HEK293T (cell line): Measurements from ENCODE around the gene ACTR3.

Source experiments
- CTCF ChIA-PET: fragments of 350-600 bp; formaldehyde crosslinking; extraction: SDS; loops from one replicate; lab custom pipeline; 2021; ENCODE audit warnings: antibody characterized with exemption, inconsistent platforms; lab: Yijun Ruan, JAX
- POLR2A ChIA-PET: fragments of 350-600 bp; formaldehyde crosslinking; extraction: SDS; loops from one replicate; lab custom pipeline; 2020; ENCODE audit warnings: antibody characterized with exemption, inconsistent platforms; lab: Yijun Ruan, JAX
- DNase-seq: peaks from one replicate; pipeline ENCODE4 v3.0.0; 2012; ENCODE audit warnings: mixed read lengths; ENCODE audit errors: extremely low spot score
- ARNT ChIP-seq: fragments of 450-650 bp; IDR thresholded peaks from 2 replicates; pipeline ENCODE4 v1.6.1; 2017; ENCODE audit warnings: mild to moderate bottlenecking
- BHLHE40 ChIP-seq: fragments of 450-650 bp; IDR thresholded peaks from 2 replicates; pipeline ENCODE4 v1.6.1; 2016; ENCODE audit warnings: mild to moderate bottlenecking, moderate library complexity, borderline replicate concordance
- CTBP1 ChIP-seq: fragments of 450-650 bp; IDR thresholded peaks from 2 replicates; pipeline ENCODE4 v1.6.1; 2016; ENCODE audit warnings: borderline replicate concordance
- ELF4 ChIP-seq: fragments of 450-650 bp; IDR thresholded peaks from 2 replicates; pipeline ENCODE4 v1.6.1; 2017; ENCODE audit warnings: antibody characterized with exemption
- FOXA1 ChIP-seq: fragments of 450-650 bp; IDR thresholded peaks from 2 replicates; pipeline ENCODE4 v1.6.1; 2016; ENCODE audit warnings: mild to moderate bottlenecking
- FOXK2 ChIP-seq: fragments of 450-650 bp; IDR thresholded peaks from 2 replicates; pipeline ENCODE4 v1.6.1; 2016; ENCODE audit warnings: mild to moderate bottlenecking
- FOXM1 ChIP-seq: fragments of 450-650 bp; IDR thresholded peaks from 2 replicates; pipeline ENCODE4 v1.6.1; 2017; ENCODE audit warnings: mild to moderate bottlenecking, borderline replicate concordance
- HDGF ChIP-seq: fragments of 450-650 bp; IDR thresholded peaks from 2 replicates; pipeline ENCODE4 v1.6.1; 2017; ENCODE audit warnings: antibody characterized with exemption, borderline replicate concordance
- L3MBTL2 ChIP-seq: fragments of 450-650 bp; conservative IDR thresholded peaks from 2 replicates; pipeline ENCODE4 v1.6.1; 2016; ENCODE audit warnings: mild to moderate bottlenecking
- LEF1 ChIP-seq: fragments of 450-650 bp; IDR thresholded peaks from 2 replicates; pipeline ENCODE4 v1.6.1; 2017; ENCODE audit warnings: mild to moderate bottlenecking, borderline replicate concordance
- NFRKB ChIP-seq: fragments of 450-650 bp; IDR thresholded peaks from 2 replicates; pipeline ENCODE4 v1.6.1; 2016; ENCODE audit warnings: mild to moderate bottlenecking, moderate library complexity
- SP1 ChIP-seq: fragments of 450-650 bp; IDR thresholded peaks from 2 replicates; pipeline ENCODE4 v1.6.1; 2017
- SUZ12 ChIP-seq: fragments of 450-650 bp; IDR thresholded peaks from 2 replicates; pipeline ENCODE4 v1.6.1; 2016; ENCODE audit warnings: mild to moderate bottlenecking
- TARDBP ChIP-seq: fragments of 450-650 bp; IDR thresholded peaks from 2 replicates; pipeline ENCODE4 v1.6.1; 2016
- ZNF384 ChIP-seq: fragments of 450-650 bp; IDR thresholded peaks from 2 replicates; pipeline ENCODE4 v1.6.1; 2016
- TF ChIP-seq, protein P1 (sequence below): fragments of 450-650 bp; IDR thresholded peaks from 2 replicates; pipeline ENCODE4 v1.6.1; 2016

The ACTR3 gene

GRCh38 chr2:113906647-113907046 is 16.8 kb downstream of the ACTR3 start:
- POLR2A ChIA-PET, result no interaction called here

DNA sequence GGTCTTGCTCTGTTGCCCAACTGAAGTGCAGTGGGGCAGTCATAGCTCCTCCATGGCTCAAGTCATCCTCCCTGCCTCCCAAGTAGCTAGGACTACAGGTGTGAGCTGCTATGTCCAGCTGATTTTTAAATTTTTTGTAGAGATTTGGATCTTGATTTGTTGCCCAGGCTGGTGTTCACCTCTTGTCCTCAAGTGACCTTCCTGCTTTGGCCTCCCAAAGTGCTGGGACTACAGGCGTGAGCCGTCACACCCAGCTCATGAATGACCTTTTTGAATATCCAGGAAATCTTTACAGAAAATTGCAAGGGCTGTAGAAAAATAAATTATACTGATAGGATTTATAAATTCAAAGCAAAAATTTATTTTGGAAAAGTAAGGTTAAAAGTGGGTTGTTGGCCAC is 17.4 kb downstream of the ACTR3 start:
- ChIA-PET POLR2A (no interaction called here), CTCF (no interaction called here)
- no peak for DNase-seq
- TF ChIP-seq NFRKB (no peak), SP1 (no peak), TARDBP (no peak), L3MBTL2 (no peak), BHLHE40 (no peak), CTBP1 (no peak), ELF4 (no peak), LEF1 (no peak), ARNT (no peak), FOXA1 (no peak), FOXM1 (no peak), ZNF384 (no peak), SUZ12 (no peak), HDGF (no peak), FOXK2 (no peak)
- TF ChIP-seq, protein P1, sequence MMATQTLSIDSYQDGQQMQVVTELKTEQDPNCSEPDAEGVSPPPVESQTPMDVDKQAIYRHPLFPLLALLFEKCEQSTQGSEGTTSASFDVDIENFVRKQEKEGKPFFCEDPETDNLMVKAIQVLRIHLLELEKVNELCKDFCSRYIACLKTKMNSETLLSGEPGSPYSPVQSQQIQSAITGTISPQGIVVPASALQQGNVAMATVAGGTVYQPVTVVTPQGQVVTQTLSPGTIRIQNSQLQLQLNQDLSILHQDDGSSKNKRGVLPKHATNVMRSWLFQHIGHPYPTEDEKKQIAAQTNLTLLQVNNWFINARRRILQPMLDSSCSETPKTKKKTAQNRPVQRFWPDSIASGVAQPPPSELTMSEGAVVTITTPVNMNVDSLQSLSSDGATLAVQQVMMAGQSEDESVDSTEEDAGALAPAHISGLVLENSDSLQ, result no peak

More at GRCh38 chr2:113906647-113907046, 16.8 kb downstream of the ACTR3 start:
- CTCF ChIA-PET, result no interaction called here
- DNase-seq, result no peak
- no peak for TF ChIP-seq FOXK2
- no peak for TF ChIP-seq L3MBTL2
- TF ChIP-seq CTBP1, result no peak
- TF ChIP-seq HDGF, result no peak
- no peak for TF ChIP-seq ARNT
- no peak for TF ChIP-seq NFRKB
- no peak for TF ChIP-seq LEF1
- TF ChIP-seq FOXM1, result no peak
- TF ChIP-seq SP1, result no peak
- TF ChIP-seq, protein P1, result no peak
- no peak for TF ChIP-seq TARDBP
- TF ChIP-seq BHLHE40, result no peak
- no peak for TF ChIP-seq ZNF384
- TF ChIP-seq SUZ12, result no peak
- no peak for TF ChIP-seq ELF4
- TF ChIP-seq FOXA1, result no peak

DNA sequence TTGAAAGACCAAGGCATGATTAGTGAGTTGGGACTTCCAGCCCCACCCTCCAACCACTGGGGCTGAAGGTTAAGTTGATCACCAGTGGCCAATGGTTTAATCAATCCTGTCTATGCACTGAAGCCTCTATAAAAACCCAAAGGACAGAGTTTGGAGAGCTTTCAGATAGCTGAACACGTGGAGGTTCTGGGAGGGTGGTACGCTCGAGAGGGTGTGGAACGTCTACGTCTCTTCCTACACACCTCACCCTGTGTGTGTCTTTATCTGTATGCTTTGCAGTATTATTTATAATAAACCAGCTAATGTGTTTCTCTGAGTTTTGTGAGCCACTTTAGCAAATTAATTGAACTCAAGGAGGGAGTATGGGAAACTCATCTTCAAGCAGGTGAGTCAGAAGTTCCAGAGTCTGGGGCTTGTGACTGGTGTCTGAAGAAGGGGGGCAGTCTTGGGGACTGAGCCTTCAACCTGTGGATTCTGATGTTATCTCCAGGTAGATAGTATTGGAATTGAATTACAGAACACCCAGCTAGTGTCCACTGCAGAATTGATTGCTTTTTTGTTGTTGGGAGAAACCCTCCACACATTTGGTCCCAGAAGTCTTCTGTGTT is 20.3 kb downstream of the ACTR3 start:
- CTCF ChIA-PET, result interaction anchor here (1.0 kb wide), 1 partner anchor 13 kb away, joined by 5 read pairs; no protein-coding TSS in a partner anchor
- TF ChIP-seq TARDBP (no peak), SP1 (no peak), CTBP1 (no peak), ARNT (no peak)
- TF ChIP-seq, protein P1, result no peak
- POLR2A ChIA-PET, result interaction anchor here (1.1 kb wide), 1 partner anchor 15 kb away, joined by 4 read pairs; no protein-coding TSS in a partner anchor
- DNase-seq, result no peak

- TF ChIP-seq FOXA1, result no peak
- no peak for TF ChIP-seq NFRKB
- TF ChIP-seq FOXM1, result no peak
- TF ChIP-seq ELF4, result no peak
- TF ChIP-seq, protein P1, result no peak
- TF ChIP-seq TARDBP, result no peak
- no peak for TF ChIP-seq CTBP1
- TF ChIP-seq L3MBTL2, result no peak
- TF ChIP-seq HDGF, result no peak
- no peak for TF ChIP-seq LEF1
- no peak for TF ChIP-seq ZNF384
- ChIA-PET CTCF (interaction anchor here (0.6 kb wide), 1 partner anchor 48 kb away, joined by 3 read pairs; no protein-coding TSS in a partner anchor), POLR2A (no interaction called here)
- no peak for DNase-seq
Measured at GRCh38 chr2:113910967-113911678, 21.2 kb downstream of the ACTR3 start.

- TF ChIP-seq ARNT (no peak), FOXK2 (no peak), L3MBTL2 (no peak), ELF4 (no peak), BHLHE40 (no peak), SP1 (no peak), NFRKB (no peak), LEF1 (no peak), SUZ12 (no peak), FOXA1 (no peak), TARDBP (no peak), FOXM1 (no peak), CTBP1 (no peak), ZNF384 (no peak), HDGF (no peak)
- TF ChIP-seq, protein P1, result no peak
- no peak for DNase-seq
- CTCF ChIA-PET, result no interaction called here
- POLR2A ChIA-PET, result interaction anchor here (1.2 kb wide), 1 partner anchor 158 kb away, joined by 3 read pairs; the partner anchor contains the start of gene SLC35F5
Measured at GRCh38 chr2:113915082-113915819, 25.4 kb downstream of the ACTR3 start.
